SK-N-SH treated with all-trans-retinoic acid at 6 μM for 48 hours (cell line): ENCODE results near the gene MBNL3.

Experiments
- OSR1 ChIP-seq: fragments of 250-450 bp; sonication (Bioruptor Pico); IDR thresholded peaks from 2 replicates; pipeline ENCODE4 v1.8.0; 2022; ENCODE audit warnings: moderate library complexity, mild to moderate bottlenecking, inconsistent platforms
- PATZ1 ChIP-seq: fragments of 250-450 bp; sonication (Bioruptor Pico); IDR thresholded peaks from 2 replicates; pipeline ENCODE4 v1.8.0; 2020; ENCODE audit warnings: mild to moderate bottlenecking, moderate library complexity, borderline replicate concordance
- RARB ChIP-seq: fragments of 250-450 bp; sonication (Bioruptor Pico); IDR thresholded peaks from 2 replicates; pipeline ENCODE4 v1.8.0; 2021; ENCODE audit warnings: mild to moderate bottlenecking, moderate library complexity
- SNAI2 ChIP-seq: fragments of 250-450 bp; sonication (Bioruptor Pico); IDR thresholded peaks from 2 replicates; pipeline ENCODE4 v1.5.0; 2020; ENCODE audit warnings: mild to moderate bottlenecking, moderate library complexity
- TCF4 ChIP-seq: fragments of 250-450 bp; sonication (Bioruptor Pico); IDR thresholded peaks from 2 replicates; pipeline ENCODE4 v1.8.0; 2021; ENCODE audit warnings: mild to moderate bottlenecking, moderate library complexity, borderline replicate concordance
- ZFP3 ChIP-seq: fragments of 250-450 bp; sonication (Bioruptor Pico); IDR thresholded peaks from 2 replicates; pipeline ENCODE4 v1.5.0; 2020; ENCODE audit warnings: mild to moderate bottlenecking, moderate library complexity
- ZNF70 ChIP-seq: fragments of 450-650 bp; formaldehyde crosslinking; IDR thresholded peaks from 2 replicates; pipeline ENCODE4 v1.5.0; 2020; ENCODE audit warnings: mild to moderate bottlenecking, moderate library complexity

GRCh38 chrX:132435222-132435621 is 53.6 kb downstream of the MBNL3 start:
- TF ChIP-seq ZFP3 (CRISPR knock-in tag) (no peak), PATZ1 (CRISPR knock-in tag) (no peak), TCF4 (CRISPR knock-in tag) (no peak), OSR1 (CRISPR knock-in tag) (no peak), SNAI2 (CRISPR knock-in tag) (no peak), ZNF70 (CRISPR knock-in tag) (no peak), RARB (no peak)
